ENCODE results near the gene SPI1. TPM values are rescaled to one million over a fixed set of nuclear protein-coding genes. Genes with fewer than 3 reads are reported as not detected.
A peak's percentile ranks its signal among the peaks of the same experiment; 100 is the strongest.

The SPI1 gene
- total RNA-seq, 3 donors from 2014 or later (not counting 1 experiment from before 2014, with no cell fraction given), result 15.0 to 65.4 (median 55.4) TPM

DNA sequence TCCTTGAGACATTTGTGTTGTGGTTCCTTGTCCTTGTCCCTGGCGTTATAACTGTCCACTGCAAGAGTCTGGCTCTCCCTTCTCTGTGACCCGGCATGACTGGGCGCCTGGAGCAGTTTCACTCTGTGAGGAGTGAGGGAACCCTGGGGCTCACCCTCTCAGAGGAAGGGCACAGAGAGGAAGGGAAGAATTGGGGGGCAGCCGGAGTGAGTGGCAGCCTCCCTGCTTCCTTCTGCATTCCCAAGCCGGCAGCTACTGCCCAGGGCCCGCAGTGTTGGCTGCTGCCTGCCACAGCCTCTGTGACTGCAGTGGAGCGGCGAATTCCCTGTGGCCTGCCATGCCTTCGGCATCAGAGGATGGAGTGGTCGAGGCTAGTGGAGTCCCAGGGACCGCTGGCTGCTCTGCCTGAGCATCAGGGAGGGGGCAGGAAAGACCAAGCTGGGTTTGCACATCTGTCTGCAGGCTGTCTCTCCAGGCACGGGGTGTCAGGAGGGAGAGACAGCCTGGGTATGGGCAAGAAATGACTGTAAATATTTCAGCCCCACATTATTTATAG, 48.8 kb downstream of the SPI1 start:
- no peak overlapping the region for H3K27ac ChIP-seq (ENCODE audit: low read length)
- no peaks in the 10 kb centered on the region for H3K27me3 ChIP-seq (ENCODE audit: control insufficient read depth, insufficient read depth, low read length)
- ATAC-seq (no peak), DNase-seq (no peak)
- peaks cover 4% of the 10 kb centered on the region for H3K4me1 ChIP-seq (ENCODE audit: control insufficient read depth, insufficient read depth, low read length)
- H3K4me1 Mint-ChIP-seq, result peaks cover 7 to 16% of the 10 kb centered on the region in 2 donors
- no peak overlapping the region for H3K4me3 ChIP-seq (ENCODE audit: low read length)
- TF ChIP-seq, protein P1, sequence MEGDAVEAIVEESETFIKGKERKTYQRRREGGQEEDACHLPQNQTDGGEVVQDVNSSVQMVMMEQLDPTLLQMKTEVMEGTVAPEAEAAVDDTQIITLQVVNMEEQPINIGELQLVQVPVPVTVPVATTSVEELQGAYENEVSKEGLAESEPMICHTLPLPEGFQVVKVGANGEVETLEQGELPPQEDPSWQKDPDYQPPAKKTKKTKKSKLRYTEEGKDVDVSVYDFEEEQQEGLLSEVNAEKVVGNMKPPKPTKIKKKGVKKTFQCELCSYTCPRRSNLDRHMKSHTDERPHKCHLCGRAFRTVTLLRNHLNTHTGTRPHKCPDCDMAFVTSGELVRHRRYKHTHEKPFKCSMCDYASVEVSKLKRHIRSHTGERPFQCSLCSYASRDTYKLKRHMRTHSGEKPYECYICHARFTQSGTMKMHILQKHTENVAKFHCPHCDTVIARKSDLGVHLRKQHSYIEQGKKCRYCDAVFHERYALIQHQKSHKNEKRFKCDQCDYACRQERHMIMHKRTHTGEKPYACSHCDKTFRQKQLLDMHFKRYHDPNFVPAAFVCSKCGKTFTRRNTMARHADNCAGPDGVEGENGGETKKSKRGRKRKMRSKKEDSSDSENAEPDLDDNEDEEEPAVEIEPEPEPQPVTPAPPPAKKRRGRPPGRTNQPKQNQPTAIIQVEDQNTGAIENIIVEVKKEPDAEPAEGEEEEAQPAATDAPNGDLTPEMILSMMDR (IDR thresholded peaks at IDR 0.05), result no peak
- H3K36me3 ChIP-seq (ENCODE audit: control insufficient read depth, insufficient read depth, low read length), result peaks cover 54% of the 10 kb centered on the region
- no peaks in the 10 kb centered on the region for H3K36me3 Mint-ChIP-seq
- H3K9me3 Mint-ChIP-seq, result no peaks in the 10 kb centered on the region
- H3K9me3 ChIP-seq (ENCODE audit: control insufficient read depth, insufficient read depth, low read length), result no peaks in the 10 kb centered on the region
- intact Hi-C loops (cut with micrococcal nuclease), result no loop called here
- 95% methylated on average over 11 of the region's 12 CpGs for WGBS (ENCODE audit: insufficient coverage)
- no peak overlapping the region for H3K4me3 Mint-ChIP-seq
- no peaks in the 10 kb centered on the region for H3K27me3 Mint-ChIP-seq (ENCODE audit: low read depth in 2 of 2)
- peak overlapping the region; percentile 57 for H3K27ac Mint-ChIP-seq

DNA sequence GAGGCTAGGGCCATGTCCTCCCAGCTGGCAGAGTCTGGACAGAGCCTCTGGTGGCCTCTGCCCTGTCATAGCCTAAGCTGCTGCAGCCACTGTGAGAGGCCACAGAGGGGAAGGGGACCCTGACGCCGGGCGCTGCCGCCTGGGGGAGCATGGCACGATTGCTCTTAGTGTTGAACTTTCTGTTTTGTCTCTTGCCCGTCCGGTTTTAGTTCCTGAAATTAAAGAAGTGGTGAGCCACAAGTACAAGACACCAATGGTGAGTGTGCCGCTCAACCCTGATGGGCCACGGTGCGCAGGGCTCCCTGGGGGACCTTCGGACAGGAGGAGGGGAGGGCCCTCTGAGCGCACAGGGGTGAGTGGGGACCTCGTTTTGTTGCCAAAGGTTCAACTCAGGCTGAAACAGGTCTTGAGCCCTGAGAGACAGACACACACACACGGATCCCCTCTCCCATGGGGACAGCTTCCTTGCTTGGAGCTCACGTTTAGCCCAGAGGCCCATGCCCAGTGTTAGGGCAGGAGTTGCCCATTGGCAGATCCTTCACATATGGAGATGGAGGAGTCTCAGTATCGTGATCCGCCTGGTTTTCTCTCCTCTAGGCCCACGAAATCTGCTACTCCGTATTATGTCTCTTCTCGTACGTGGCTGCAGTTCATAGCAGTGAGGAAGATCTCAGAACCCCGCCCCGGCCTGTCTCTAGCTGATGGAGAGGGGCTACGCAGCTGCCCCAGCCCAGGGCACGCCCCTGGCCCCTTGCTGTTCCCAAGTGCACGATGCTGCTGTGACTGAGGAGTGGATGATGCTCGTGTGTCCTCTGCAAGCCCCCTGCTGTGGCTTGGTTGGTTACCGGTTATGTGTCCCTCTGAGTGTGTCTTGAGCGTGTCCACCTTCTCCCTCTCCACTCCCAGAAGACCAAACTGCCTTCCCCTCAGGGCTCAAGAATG, 49.6 kb downstream of the SPI1 start:
- Mint-ChIP-seq H3K4me1 (peaks cover 7 to 16% of the 10 kb centered on the region in 2 donors), H3K9me3 (no peaks in the 10 kb centered on the region), H3K27me3 (ENCODE audit: low read depth in 2 of 2) (no peaks in the 10 kb centered on the region), H3K4me3 (no peak overlapping the region), H3K36me3 (no peaks in the 10 kb centered on the region), H3K27ac (peak overlapping the region; percentile 57)
- Histone ChIP-seq H3K4me1 (ENCODE audit: control insufficient read depth, insufficient read depth, low read length) (peaks cover 4% of the 10 kb centered on the region), H3K27me3 (ENCODE audit: control insufficient read depth, insufficient read depth, low read length) (no peaks in the 10 kb centered on the region), H3K27ac (ENCODE audit: low read length) (no peak overlapping the region), H3K9me3 (ENCODE audit: control insufficient read depth, insufficient read depth, low read length) (no peaks in the 10 kb centered on the region), H3K4me3 (ENCODE audit: low read length) (no peak overlapping the region), H3K36me3 (ENCODE audit: control insufficient read depth, insufficient read depth, low read length) (peaks cover 54% of the 10 kb centered on the region)
- TF ChIP-seq, protein P1 (IDR thresholded peaks at IDR 0.05), result no peak
- 84% methylated on average over 29 of the region's 29 CpGs for WGBS (ENCODE audit: insufficient coverage)
- intact Hi-C loops (cut with micrococcal nuclease), result no loop called here
- ATAC-seq (no peak), DNase-seq (no peak)

DNA sequence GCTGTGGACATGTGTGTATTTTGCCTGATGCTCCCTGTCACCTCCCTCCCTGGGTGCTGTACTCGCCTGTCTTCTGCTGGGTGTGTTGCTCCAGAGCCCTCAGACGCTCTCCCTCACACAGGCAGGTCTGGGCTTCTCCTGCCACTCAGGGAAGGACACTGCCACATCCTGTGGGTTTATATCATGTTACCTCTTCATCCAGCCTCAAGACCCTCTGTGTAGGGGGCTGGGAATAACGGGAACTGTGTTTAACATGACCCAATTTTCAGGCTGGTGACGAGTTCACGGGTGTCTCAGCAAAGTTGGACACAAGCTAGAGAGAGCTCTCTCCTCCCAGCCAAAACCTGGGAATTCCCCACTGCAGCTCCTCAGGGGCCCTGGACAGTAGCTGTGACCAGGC, 50.4 kb downstream of the SPI1 start:
- 88% methylated on average over 5 of the region's 5 CpGs for WGBS (ENCODE audit: insufficient coverage)
- Mint-ChIP-seq H3K4me1 (peaks cover 7 to 16% of the 10 kb centered on the region in 2 donors), H3K27me3 (ENCODE audit: low read depth in 2 of 2) (no peaks in the 10 kb centered on the region), H3K36me3 (no peaks in the 10 kb centered on the region), H3K9me3 (no peaks in the 10 kb centered on the region), H3K27ac (no peak overlapping the region), H3K4me3 (no peak overlapping the region)
- TF ChIP-seq, protein P1 (IDR thresholded peaks at IDR 0.05), result no peak
- DNase-seq (no peak), ATAC-seq (no peak)
- no peaks in the 10 kb centered on the region for H3K27me3 ChIP-seq (ENCODE audit: control insufficient read depth, insufficient read depth, low read length)
- no peak overlapping the region for H3K4me3 ChIP-seq (ENCODE audit: low read length)
- peaks cover 54% of the 10 kb centered on the region for H3K36me3 ChIP-seq (ENCODE audit: control insufficient read depth, insufficient read depth, low read length)
- intact Hi-C loops (cut with micrococcal nuclease), result no loop called here
- H3K27ac ChIP-seq (ENCODE audit: low read length), result no peak overlapping the region
- no peaks in the 10 kb centered on the region for H3K9me3 ChIP-seq (ENCODE audit: control insufficient read depth, insufficient read depth, low read length)
- peaks cover 4% of the 10 kb centered on the region for H3K4me1 ChIP-seq (ENCODE audit: control insufficient read depth, insufficient read depth, low read length)

Data from natural killer cell (primary cell).